Right lobe of liver (tissue), 4 donors: ENCODE results near the gene MLLT1.

Experiments
- POLR2A ChIP-seq: fragments of 450-650 bp; IDR thresholded peaks from one replicate; pipeline ENCODE4 v1.6.1; 2017; ENCODE audit warnings: antibody characterized with exemption, mild to moderate bottlenecking
- TF ChIP-seq, protein P1 (sequence below), 4 donors: fragments of 200-600 bp in 3 of 4; fragments of 450-650 bp in 1 of 4; IDR thresholded peaks; one replicate each; pipeline versions ENCODE4 v1.5.1 to v1.8.0; 2016 to 2022; ENCODE audit warnings: antibody characterized with exemption in 4 of 4, mild to moderate bottlenecking in 2 of 4
- donor health status: DM: no; HTN: no; CAD: no.
- donor health status: DM: no; HTN: no; CAD: no.
- donor health status: DM: no; HTN: yes; CAD: no.

DNA sequence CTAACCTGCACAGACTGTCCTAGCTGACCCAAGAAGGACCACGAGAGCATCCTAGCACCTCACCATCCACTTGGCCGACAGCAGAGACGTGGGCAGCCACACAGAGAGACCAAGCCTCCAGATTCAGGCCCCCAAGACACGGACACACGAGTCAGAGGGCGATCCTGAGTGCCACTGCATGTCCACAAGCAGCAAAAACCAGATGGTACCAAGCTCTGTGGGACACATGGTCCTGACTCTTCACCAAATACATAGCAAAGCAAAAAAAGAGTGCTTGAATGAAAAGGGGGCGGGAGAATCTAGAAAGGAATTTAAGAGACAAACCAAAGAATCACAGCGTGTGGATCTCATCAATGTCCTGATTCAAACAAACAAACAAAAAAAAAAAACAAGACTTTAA, 45.2 kb downstream of the MLLT1 start:
- TF ChIP-seq, protein P1, sequence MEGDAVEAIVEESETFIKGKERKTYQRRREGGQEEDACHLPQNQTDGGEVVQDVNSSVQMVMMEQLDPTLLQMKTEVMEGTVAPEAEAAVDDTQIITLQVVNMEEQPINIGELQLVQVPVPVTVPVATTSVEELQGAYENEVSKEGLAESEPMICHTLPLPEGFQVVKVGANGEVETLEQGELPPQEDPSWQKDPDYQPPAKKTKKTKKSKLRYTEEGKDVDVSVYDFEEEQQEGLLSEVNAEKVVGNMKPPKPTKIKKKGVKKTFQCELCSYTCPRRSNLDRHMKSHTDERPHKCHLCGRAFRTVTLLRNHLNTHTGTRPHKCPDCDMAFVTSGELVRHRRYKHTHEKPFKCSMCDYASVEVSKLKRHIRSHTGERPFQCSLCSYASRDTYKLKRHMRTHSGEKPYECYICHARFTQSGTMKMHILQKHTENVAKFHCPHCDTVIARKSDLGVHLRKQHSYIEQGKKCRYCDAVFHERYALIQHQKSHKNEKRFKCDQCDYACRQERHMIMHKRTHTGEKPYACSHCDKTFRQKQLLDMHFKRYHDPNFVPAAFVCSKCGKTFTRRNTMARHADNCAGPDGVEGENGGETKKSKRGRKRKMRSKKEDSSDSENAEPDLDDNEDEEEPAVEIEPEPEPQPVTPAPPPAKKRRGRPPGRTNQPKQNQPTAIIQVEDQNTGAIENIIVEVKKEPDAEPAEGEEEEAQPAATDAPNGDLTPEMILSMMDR (IDR thresholded peaks at IDR 0.05) = no peak
- TF ChIP-seq POLR2A = no peak
